Prostate gland (tissue), 2 donors: ENCODE measurements around the gene FAM20A.

ENCODE experiments used
- POLR2A ChIP-seq: fragments of 450-650 bp; IDR thresholded peaks from one replicate; pipeline ENCODE4 v1.6.1; 2016; ENCODE audit warnings: antibody characterized with exemption, mild to moderate bottlenecking
- POLR2AphosphoS5 ChIP-seq: sonication (generic); formaldehyde crosslinking; IDR thresholded peaks from one replicate; pipeline ENCODE4 v1.6.1; 2017; ENCODE audit warnings: antibody characterized with exemption
- TF ChIP-seq, protein P1 (sequence below), 4 experiments: fragments of 200-600 bp in 2 of 4; fragments of 450-650 bp in 2 of 4; sonication (generic) in 2 of 4; IDR thresholded peaks; 1 replicate in 3 of 4; 2 replicates in 1 of 4; pipeline ENCODE4 v1.5.1; 2016 to 2019; ENCODE audit warnings: antibody characterized with exemption in 4 of 4, mild to moderate bottlenecking in 2 of 4, moderate library complexity in 2 of 4

DNA sequence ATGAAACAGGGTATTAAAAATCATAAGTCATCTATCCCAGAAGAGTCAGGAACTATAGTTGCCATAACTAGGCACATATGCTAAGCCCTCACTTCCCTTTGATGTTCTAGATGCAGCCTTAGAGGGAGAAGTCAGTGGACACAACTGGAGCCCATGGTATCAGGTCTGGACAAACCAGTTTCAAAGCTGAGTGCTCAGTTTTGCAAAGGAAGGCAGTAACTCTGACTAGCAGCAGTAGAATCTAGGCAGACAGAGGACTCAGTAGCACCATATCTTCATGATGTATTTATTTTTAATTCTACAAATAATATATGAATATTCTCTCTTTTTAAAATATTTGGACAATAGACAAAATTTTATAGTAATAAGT is 11.7 kb upstream of the FAM20A start:
- TF ChIP-seq, protein P1, sequence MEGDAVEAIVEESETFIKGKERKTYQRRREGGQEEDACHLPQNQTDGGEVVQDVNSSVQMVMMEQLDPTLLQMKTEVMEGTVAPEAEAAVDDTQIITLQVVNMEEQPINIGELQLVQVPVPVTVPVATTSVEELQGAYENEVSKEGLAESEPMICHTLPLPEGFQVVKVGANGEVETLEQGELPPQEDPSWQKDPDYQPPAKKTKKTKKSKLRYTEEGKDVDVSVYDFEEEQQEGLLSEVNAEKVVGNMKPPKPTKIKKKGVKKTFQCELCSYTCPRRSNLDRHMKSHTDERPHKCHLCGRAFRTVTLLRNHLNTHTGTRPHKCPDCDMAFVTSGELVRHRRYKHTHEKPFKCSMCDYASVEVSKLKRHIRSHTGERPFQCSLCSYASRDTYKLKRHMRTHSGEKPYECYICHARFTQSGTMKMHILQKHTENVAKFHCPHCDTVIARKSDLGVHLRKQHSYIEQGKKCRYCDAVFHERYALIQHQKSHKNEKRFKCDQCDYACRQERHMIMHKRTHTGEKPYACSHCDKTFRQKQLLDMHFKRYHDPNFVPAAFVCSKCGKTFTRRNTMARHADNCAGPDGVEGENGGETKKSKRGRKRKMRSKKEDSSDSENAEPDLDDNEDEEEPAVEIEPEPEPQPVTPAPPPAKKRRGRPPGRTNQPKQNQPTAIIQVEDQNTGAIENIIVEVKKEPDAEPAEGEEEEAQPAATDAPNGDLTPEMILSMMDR (IDR thresholded peaks at IDR 0.05), result no peak
- no peak for TF ChIP-seq POLR2AphosphoS5
- TF ChIP-seq POLR2A, result no peak
